DOHH2 (cell line): ENCODE results near the gene GRK2.

Experiments used
- CTCF ChIP-seq: fragments of 200-600 bp; sonication (generic); IDR thresholded peaks from one replicate; pipeline ENCODE4 v1.5.1; 2014; ENCODE audit warnings: antibody characterized with exemption, mild to moderate bottlenecking, low read depth, low read length; ENCODE audit not compliant: poor library complexity, severe bottlenecking
- EZH2phosphoT487 ChIP-seq: fragments of 200-600 bp; sonication (generic); IDR thresholded peaks from 2 replicates; pipeline ENCODE4 v1.6.1; 2017; ENCODE audit warnings: borderline replicate concordance, mild to moderate bottlenecking, antibody characterized with exemption, low read length, moderate library complexity, mixed read lengths

- TF ChIP-seq CTCF (no peak), EZH2phosphoT487 (no peak)
Observed at GRCh38 chr11:67266449-67267187, at the start of gene GRK2.
